GM21390 (cell line): ENCODE data around the gene MPP4.

Experiments used
- ATAC-seq: cut with Tn5 transposase; IDR thresholded peaks from one replicate; pipeline ENCODE4 v1.9.1; 2021; ENCODE audit not compliant: unreplicated experiment

Gene MPP4

GRCh38 chr2:201698588-201699226 is at the start of gene MPP4:
TSS of gene MPP4 (minus strand) at chr2:201698644. CDS start at chr2:201693954, 4,690 bp downstream.
- no peak for ATAC-seq

- no peak for ATAC-seq
Measured at GRCh38 chr2:201746551-201746950, 48.1 kb upstream of the MPP4 start.

GRCh38 chr2:201735486-201735885 is 37.0 kb upstream of the MPP4 start:
- no peak for ATAC-seq

- no peak for ATAC-seq
Measured at GRCh38 chr2:201734111-201734510, 35.7 kb upstream of the MPP4 start.

GRCh38 chr2:201733544-201733943 is 35.1 kb upstream of the MPP4 start:
- ATAC-seq: no peak

- no peak for ATAC-seq
Measured at GRCh38 chr2:201730651-201731285, 32.3 kb upstream of the MPP4 start.

GRCh38 chr2:201715459-201715858 is 17.0 kb upstream of the MPP4 start:
- ATAC-seq: no peak

GRCh38 chr2:201712726-201713125 is 14.3 kb upstream of the MPP4 start:
- no peak for ATAC-seq

GRCh38 chr2:201709747-201710146 is 11.3 kb upstream of the MPP4 start:
- ATAC-seq: no peak

GRCh38 chr2:201709049-201709448 is 10.6 kb upstream of the MPP4 start:
- ATAC-seq: no peak

- ATAC-seq: no peak
Measured at GRCh38 chr2:201707753-201708152, 9.3 kb upstream of the MPP4 start.

- no peak for ATAC-seq
Measured at GRCh38 chr2:201707142-201707541, 8.7 kb upstream of the MPP4 start.

GRCh38 chr2:201704536-201704935 is 6.1 kb upstream of the MPP4 start:
- no peak for ATAC-seq

- no peak for ATAC-seq
Measured at GRCh38 chr2:201701646-201702045, 3.2 kb upstream of the MPP4 start.

- no peak for ATAC-seq
Measured at GRCh38 chr2:201699416-201699815, 972 bp upstream of the MPP4 start.

- ATAC-seq: no peak
Measured at GRCh38 chr2:201697899-201698298, 545 bp downstream of the MPP4 start.

- ATAC-seq: no peak
Measured at GRCh38 chr2:201696151-201696659, 2.2 kb downstream of the MPP4 start.

- ATAC-seq: no peak
Measured at GRCh38 chr2:201685156-201685555, 13.3 kb downstream of the MPP4 start.

GRCh38 chr2:201680743-201681142 is 17.7 kb downstream of the MPP4 start:
- no peak for ATAC-seq

GRCh38 chr2:201678401-201678800 is 20.0 kb downstream of the MPP4 start:
- ATAC-seq: no peak

- no peak for ATAC-seq
Measured at GRCh38 chr2:201675454-201675853, 23.0 kb downstream of the MPP4 start.

GRCh38 chr2:201674794-201675193 is 23.6 kb downstream of the MPP4 start:
- ATAC-seq: no peak

- ATAC-seq: no peak
Measured at GRCh38 chr2:201674298-201674697, 24.1 kb downstream of the MPP4 start.
